ENCODE measurements around the gene ADSL. TPM values are rescaled to one million over a fixed set of nuclear protein-coding genes. Genes with fewer than 3 reads are reported as not detected.

ADSL gene
- total and polyA plus RNA-seq, 2 of the 8 experiments (the other 6 are each of a cell fraction or from before 2014, with no cell fraction given) = 197 to 218 TPM

GRCh38 chr22:40414838-40415505 is 68.7 kb downstream of the ADSL start:
- Histone ChIP-seq H4K20me1 (replicated peaks in 1 of 2; ENCODE audit: control insufficient read depth in 1 of 2, insufficient read depth in 2 of 2, low read length in 2 of 2) (peaks cover 1 to 4% of the 10 kb centered on the region in 2 experiments), H3K4me2 (ENCODE audit: insufficient read depth in 1 of 2, low read depth in 2 of 2, low read length in 2 of 2) (no peak overlapping the region), H3K23me2 (ENCODE audit: low read depth, low read length) (no peaks in the 10 kb centered on the region), H3K18ac (ENCODE audit: extremely low read depth, low read length) (no peak overlapping the region), H2BK20ac (ENCODE audit: low read length) (no peak overlapping the region), H4K91ac (replicated peaks; ENCODE audit: insufficient read length, low read length) (no peak overlapping the region), H2AFZ (ENCODE audit: low read length) (no peak overlapping the region), H3K27ac (ENCODE audit: low read depth, low read length) (no peak overlapping the region; the same call in 1 of the 2 replicates), H2BK5ac (ENCODE audit: low read depth, low read length) (no peak overlapping the region), H4K5ac (ENCODE audit: insufficient read length, low read depth, low read length) (no peak overlapping the region), H3K9ac (replicated peaks in 1 of 4; ENCODE audit: extremely low read depth in 1 of 4, low read depth in 3 of 4, low read length in 3 of 4) (no peak overlapping the region), H3K4ac (replicated peaks; ENCODE audit: insufficient read length, low read depth, low read length) (no peak overlapping the region), H3K27me3 (replicated peaks in 1 of 4; ENCODE audit: control insufficient read depth in 3 of 4, extremely low read depth in 1 of 4, insufficient read depth in 3 of 4, low read length in 3 of 4) (no peaks in the 10 kb centered on the region), H3K36me3 (ENCODE audit: control insufficient read depth in 2 of 4, insufficient read depth in 4 of 4, low read length in 3 of 4) (peaks cover 10 to 27% (median 25%) of the 10 kb centered on the region in 4 experiments; a peak in 7 of 8 replicates), H3K56ac (replicated peaks; ENCODE audit: insufficient read length, low read depth, low read length) (no peak overlapping the region), H3K14ac (ENCODE audit: insufficient read length) (no peak overlapping the region), H3K79me2 (ENCODE audit: control insufficient read depth in 1 of 2, insufficient read depth in 2 of 2, low read length in 2 of 2) (no peaks in the 10 kb centered on the region), H2AK5ac (ENCODE audit: low read depth, low read length) (no peak overlapping the region), H3K23ac (ENCODE audit: insufficient read length) (no peak overlapping the region), H2BK12ac (ENCODE audit: low read depth, low read length) (no peak overlapping the region), H3K9me3 (ENCODE audit: insufficient read depth in 2 of 2, low read depth in 1 of 2, low read length in 1 of 2) (no peaks in the 10 kb centered on the region), H4K8ac (ENCODE audit: extremely low read depth, insufficient read depth, low read length) (peak overlapping the region; percentile 38; the same call in 1 of the 2 replicates), H2BK120ac (replicated peaks; ENCODE audit: low read depth, low read length) (no peak overlapping the region), H2BK15ac (ENCODE audit: low read length) (no peak overlapping the region), H3K79me1 (ENCODE audit: low read depth, low read length) (no peaks in the 10 kb centered on the region), H3K4me1 (replicated peaks in 1 of 4; ENCODE audit: control insufficient read depth in 3 of 4, insufficient read depth in 4 of 4, low read length in 3 of 4) (no peaks in the 10 kb centered on the region; a peak in 1 of 7 replicates), H3K4me3 (ENCODE audit: extremely low read depth in 1 of 4, insufficient read depth in 2 of 4, low read depth in 3 of 4, low read length in 4 of 4) (no peak overlapping the region)
- DNase-seq (ENCODE audit: low read depth in 1 of 2, low spot score in 2 of 2) = no peak
- ChIA-PET CTCF (ENCODE audit: partially characterized antibody) (interaction anchor here (0.6 to 2.1 kb wide), 3 partner anchors 15 to 231 kb away, joined by 3 to 9 read pairs (median 4); no protein-coding TSS in a partner anchor), POLR2A (ENCODE audit: partially characterized antibody) (interaction anchor here (0.6 to 2.0 kb wide), 8 partner anchors 8 to 453 kb away, joined by 3 to 8 read pairs (median 3); partner anchors contain the start of gene SGSM3)
- FAIRE-seq = no peak
- WGBS, 2 experiments (ENCODE audit: extremely low coverage in 1 of 2, insufficient coverage in 1 of 2, insufficient read length in 1 of 2, insufficient replicate concordance in 2 of 2, low coverage in 1 of 2, low lambda C conversion rate in 2 of 2, missing lambda C conversion rate in 1 of 2) = 89% methylated on average over 10 of the region's 10 CpGs; no CpG with 5 or more reads in 1 of the 2 experiments
- TF ChIP-seq USF2 (IDR thresholded peaks at IDR 0.05; ENCODE audit: low read length) (no peak), POLR2AphosphoS5 (IDR thresholded peaks at IDR 0.05; ENCODE audit: low read depth, low read length) (no peak; the same call in 1 of the 2 replicates), KDM1A (IDR thresholded peaks at IDR 0.05; ENCODE audit: borderline replicate concordance, low read length) (no peak), TAF7 (optimal IDR thresholded peaks at IDR 0.05; ENCODE audit: borderline replicate concordance, low read depth, low read length) (no peak), BRCA1 (IDR thresholded peaks at IDR 0.05; ENCODE audit: low read depth, low read length) (no peak), CHD2 (IDR thresholded peaks at IDR 0.05; ENCODE audit: low read length) (no peak)

All from H1 (cell line).